CD4-positive, alpha-beta T cell treated with Interleukin-4 for 4 hours (primary cell): ENCODE results near the gene SLC4A5.
A peak's percentile ranks its signal among the peaks of the same experiment; 100 is the strongest.
"Not testable (repeated sequence)": the region's sequence is repeated elsewhere in the genome, so short reads cannot be mapped to it uniquely, and the experiment has no call there.

Source experiments
- DNase-seq: peaks from one replicate; pipeline ENCODE4 v3.0.0-alpha.2; 2020

The SLC4A5 gene

GRCh38 chr2:74366036-74366435 is 22.8 kb upstream of the SLC4A5 start:
- no peak for DNase-seq

- DNase-seq = no peak
These were observed 21.6 kb upstream of the SLC4A5 start for GRCh38 chr2:74364533-74365505.

- no peak for DNase-seq
These were observed 18.1 kb upstream of the SLC4A5 start for GRCh38 chr2:74361327-74361726.

GRCh38 chr2:74357627-74358026 is 14.4 kb upstream of the SLC4A5 start:
- DNase-seq = no peak

- no peak for DNase-seq
These were observed 6.7 kb upstream of the SLC4A5 start for GRCh38 chr2:74349889-74350288.

- no peak for DNase-seq
These were observed 4.5 kb upstream of the SLC4A5 start for GRCh38 chr2:74347742-74348141.

GRCh38 chr2:74347303-74347702 is 4.1 kb upstream of the SLC4A5 start:
- DNase-seq = no peak

GRCh38 chr2:74345272-74345943 is 2.2 kb upstream of the SLC4A5 start:
- DNase-seq = no peak

GRCh38 chr2:74336227-74336626 is 7.0 kb downstream of the SLC4A5 start:
- not testable (repeated sequence) for DNase-seq

GRCh38 chr2:74334931-74335333 is 8.3 kb downstream of the SLC4A5 start:
- peak; percentile 71 for DNase-seq

GRCh38 chr2:74333896-74334586 is 9.2 kb downstream of the SLC4A5 start:
- DNase-seq = no peak

GRCh38 chr2:74333175-74333574 is 10.0 kb downstream of the SLC4A5 start:
- DNase-seq = no peak

- DNase-seq = no peak
These were observed 10.6 kb downstream of the SLC4A5 start for GRCh38 chr2:74332550-74333174.

GRCh38 chr2:74328573-74328972 is 14.6 kb downstream of the SLC4A5 start:
- DNase-seq = no peak

- no peak for DNase-seq
These were observed 15.1 kb downstream of the SLC4A5 start for GRCh38 chr2:74328074-74328473.

- no peak for DNase-seq
These were observed 15.6 kb downstream of the SLC4A5 start for GRCh38 chr2:74327627-74328026.

GRCh38 chr2:74327199-74327598 is 16.0 kb downstream of the SLC4A5 start:
- DNase-seq = no peak

GRCh38 chr2:74325815-74326214 is 17.4 kb downstream of the SLC4A5 start:
- no peak for DNase-seq

- no peak for DNase-seq
These were observed 21.5 kb downstream of the SLC4A5 start for GRCh38 chr2:74321737-74322136.

GRCh38 chr2:74317701-74318100 is 25.5 kb downstream of the SLC4A5 start:
- no peak for DNase-seq

GRCh38 chr2:74316627-74317295 is 26.5 kb downstream of the SLC4A5 start:
- no peak for DNase-seq

GRCh38 chr2:74314107-74314506 is 29.1 kb downstream of the SLC4A5 start:
- DNase-seq = no peak
